Activated naive CD4-positive, alpha-beta T cell treated with anti-CD3 and anti-CD28 coated beads, Interleukin-2, amount 50 U/mL, for 72 hours (primary cell): ENCODE data around the gene USB1. TPM values are rescaled to one million over a fixed set of nuclear protein-coding genes. Genes with fewer than 3 reads are reported as not detected.
A peak's percentile ranks its signal among the peaks of the same experiment; 100 is the strongest.

Source experiments
- ATAC-seq, 2 donors: fragments of 150-1000 bp; cut with Tn5 transposase; 2 replicates each; pipeline ENCODE4 v1.10.0; 2021; ENCODE audit warnings: mild to moderate bottlenecking in 2 of 2, moderate library complexity in 2 of 2
- DNase-seq, 2 donors: peaks; one replicate each; pipeline ENCODE4 v3.0.0; 2021 to 2022; ENCODE audit warnings: low spot score in 2 of 2
- H3K27ac Mint-ChIP-seq, 2 donors: one replicate each; pipeline ENCODE4 v1.8.0; 2022; ENCODE audit warnings: mild to moderate bottlenecking in 2 of 2, mixed read lengths in 2 of 2
- H3K36me3 Mint-ChIP-seq, 2 donors: one replicate each; pipeline ENCODE4 v1.8.0; 2022; ENCODE audit warnings: mixed read lengths in 2 of 2
- H3K9me3 Mint-ChIP-seq, 2 donors: one replicate each; pipeline ENCODE4 v1.8.0; 2022; ENCODE audit warnings: mixed read lengths in 2 of 2
- total RNA-seq, 2 donors: library from RNA; stranded (reverse); gene quantifications; one replicate each; pipeline ENCODE4 v1.2.3, GENCODE V29; 2022

Gene USB1
- total RNA-seq, 2 donors from 2014 or later: 39.8 to 50.6 TPM

- DNase-seq (no peak), ATAC-seq (no peak)
- Mint-ChIP-seq H3K9me3 (no peaks in the 10 kb centered on the region), H3K36me3 (no peaks in the 10 kb centered on the region), H3K27ac (no peak overlapping the region)
Observed at GRCh38 chr16:58021661-58022551, 20.7 kb downstream of the USB1 start.

GRCh38 chr16:58022601-58023371 lies 21.6 kb downstream of the USB1 start:
- H3K9me3 Mint-ChIP-seq: no peaks in the 10 kb centered on the region
- DNase-seq (no peak), ATAC-seq (no peak)
- no peaks in the 10 kb centered on the region for H3K36me3 Mint-ChIP-seq
- no peak overlapping the region for H3K27ac Mint-ChIP-seq

DNA sequence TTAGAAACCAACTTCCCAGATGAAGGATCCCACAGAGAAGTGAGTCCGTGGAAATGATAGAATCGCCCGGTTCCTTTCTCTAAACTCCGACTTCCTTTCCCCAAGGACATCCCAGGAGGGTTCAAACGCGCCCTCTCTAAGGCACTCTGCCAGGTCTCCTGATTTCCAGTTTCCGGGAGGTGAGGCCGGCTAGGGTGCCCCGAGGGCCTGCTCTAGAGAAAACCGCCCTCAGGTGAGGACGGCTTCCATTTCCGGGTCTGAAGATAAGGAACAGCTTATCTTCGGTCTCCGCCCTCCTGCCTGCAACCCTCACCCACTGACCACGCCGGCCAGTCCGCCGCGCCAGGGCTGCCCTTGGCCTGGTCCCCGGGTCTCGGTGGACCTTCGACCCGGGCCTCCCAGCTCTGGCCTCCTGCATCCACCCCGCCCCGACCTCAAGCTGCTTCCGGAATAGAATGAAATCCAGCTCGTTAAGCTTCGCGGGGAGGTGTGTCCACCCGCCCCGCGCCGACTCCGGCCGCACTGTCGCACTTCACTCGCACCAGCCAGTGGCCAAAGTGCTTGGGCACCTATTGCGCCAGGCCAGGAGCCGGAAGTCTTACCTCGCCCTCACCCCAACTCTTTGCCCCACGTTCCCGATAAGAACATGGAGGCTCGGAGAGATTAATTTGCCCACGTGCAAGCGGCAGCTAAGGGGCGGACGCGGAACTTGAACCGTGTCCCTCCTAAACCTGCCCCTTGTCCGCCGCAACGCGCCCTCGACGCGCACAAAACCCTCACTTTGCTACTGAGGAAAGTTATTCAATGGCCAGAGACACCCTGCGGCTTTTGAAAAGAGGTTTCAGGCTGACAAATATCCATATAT lies 23.5 kb downstream of the USB1 start:
- DNase-seq (peak in 1 of 2 donors; percentile 31), ATAC-seq (peak; percentile 5 to 41)
- Mint-ChIP-seq H3K9me3 (no peaks in the 10 kb centered on the region), H3K36me3 (no peaks in the 10 kb centered on the region), H3K27ac (no peak overlapping the region)

DNA sequence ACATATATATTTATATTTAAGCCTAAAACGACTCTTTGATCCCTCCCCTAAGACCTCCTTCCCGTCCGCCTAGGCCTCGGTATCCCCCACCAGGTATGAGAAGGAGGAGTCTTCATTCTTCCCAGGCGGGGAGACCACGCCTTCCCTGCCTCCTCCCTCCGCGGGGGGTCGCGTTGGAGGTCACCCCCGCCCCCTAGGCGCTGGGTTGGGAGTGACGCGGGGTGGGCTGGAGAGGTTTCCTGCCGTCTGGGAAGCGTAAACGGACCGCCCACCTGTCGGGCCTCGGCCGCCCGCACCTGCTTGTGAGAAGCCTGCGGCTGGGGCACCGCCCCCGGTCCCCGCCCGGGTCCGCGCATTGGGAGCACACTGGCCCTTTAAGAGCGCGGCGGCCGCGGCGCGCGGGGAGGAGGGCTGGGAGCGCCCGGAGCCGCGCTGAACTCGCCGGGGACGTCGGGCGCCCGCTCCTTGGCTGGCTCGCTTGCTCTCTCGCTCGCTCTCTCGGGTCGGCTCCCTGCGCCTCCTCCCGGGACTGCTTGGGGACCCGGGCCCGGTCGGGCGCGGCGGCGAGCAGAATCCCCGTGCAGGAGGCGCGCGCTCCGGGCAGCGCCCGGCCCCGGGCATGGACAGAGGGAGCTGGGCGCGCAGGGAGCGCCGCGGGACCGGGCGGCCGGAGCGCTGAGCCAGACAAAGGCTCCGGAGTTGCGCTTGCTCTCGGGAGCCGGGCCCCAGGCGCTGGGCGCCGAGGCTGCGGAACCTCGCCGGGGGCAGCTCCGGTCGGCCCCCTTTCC lies 24.3 kb downstream of the USB1 start, which contains the start of gene MMP15:
Gene MMP15, plus strand, starts transcription at position 404 of the 788 bp plus-strand sequence. CDS start 597 bp downstream, outside the sequence.
- Mint-ChIP-seq H3K27ac (no peak within 1 kb of the TSS), H3K9me3 (no peaks in the 10 kb centered on the region), H3K36me3 (no peaks in the 10 kb centered on the region)
- DNase-seq (peak in 1 of 2 donors; percentile 72), ATAC-seq (peak; percentile 64 to 84)

GRCh38 chr16:58026139-58026704 lies 25.0 kb downstream of the USB1 start:
- Mint-ChIP-seq H3K9me3 (no peaks in the 10 kb centered on the region), H3K27ac (no peak overlapping the region), H3K36me3 (no peaks in the 10 kb centered on the region)
- DNase-seq (peak in 1 of 2 donors; percentile 25), ATAC-seq (peak in 1 of 2 donors; percentile 18)

- DNase-seq (peak in 1 of 2 donors; percentile 21), ATAC-seq (no peak)
- no peaks in the 10 kb centered on the region for H3K36me3 Mint-ChIP-seq
- H3K9me3 Mint-ChIP-seq: no peaks in the 10 kb centered on the region
- no peak overlapping the region for H3K27ac Mint-ChIP-seq
Observed at GRCh38 chr16:58026705-58027160, 25.5 kb downstream of the USB1 start.

- DNase-seq (no peak), ATAC-seq (no peak)
- Mint-ChIP-seq H3K36me3 (no peaks in the 10 kb centered on the region), H3K9me3 (no peaks in the 10 kb centered on the region), H3K27ac (no peak overlapping the region)
Observed at GRCh38 chr16:58027161-58027915, 26.1 kb downstream of the USB1 start.

- DNase-seq (no peak), ATAC-seq (no peak)
- H3K9me3 Mint-ChIP-seq: no peaks in the 10 kb centered on the region
- H3K36me3 Mint-ChIP-seq: no peaks in the 10 kb centered on the region
- H3K27ac Mint-ChIP-seq: no peak overlapping the region
Observed at GRCh38 chr16:58027916-58028455, 26.8 kb downstream of the USB1 start.

- Mint-ChIP-seq H3K36me3 (no peaks in the 10 kb centered on the region), H3K9me3 (no peaks in the 10 kb centered on the region), H3K27ac (no peak overlapping the region)
- DNase-seq (no peak), ATAC-seq (no peak)
Observed at GRCh38 chr16:58028541-58029070, 27.4 kb downstream of the USB1 start.

DNA sequence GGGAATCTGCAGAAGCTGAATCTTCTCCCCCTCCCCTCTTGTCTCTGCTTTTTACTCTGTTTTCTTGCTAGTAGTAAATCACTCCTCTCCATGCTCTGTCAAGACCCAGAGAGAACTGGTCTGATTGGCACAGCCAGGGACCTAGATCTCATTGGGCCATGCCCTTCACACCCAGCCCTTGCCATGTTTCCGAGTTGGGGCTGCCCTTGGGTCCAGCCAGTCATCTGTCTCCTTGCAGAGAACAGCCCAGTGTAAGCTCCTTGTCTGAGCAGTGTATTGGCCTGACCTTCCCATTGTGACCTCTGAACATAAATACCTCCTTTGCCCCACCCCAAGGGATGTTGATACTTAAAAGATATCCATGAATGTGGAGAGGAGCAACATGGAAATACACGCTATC lies 28.2 kb downstream of the USB1 start:
- no peaks in the 10 kb centered on the region for H3K36me3 Mint-ChIP-seq
- H3K27ac Mint-ChIP-seq: no peak overlapping the region
- H3K9me3 Mint-ChIP-seq: no peaks in the 10 kb centered on the region
- DNase-seq (no peak), ATAC-seq (no peak)

- ATAC-seq (no peak), DNase-seq (no peak)
- Mint-ChIP-seq H3K36me3 (no peaks in the 10 kb centered on the region), H3K9me3 (no peaks in the 10 kb centered on the region), H3K27ac (no peak overlapping the region)
Observed at GRCh38 chr16:58030136-58030840, 29.1 kb downstream of the USB1 start.

GRCh38 chr16:58031016-58031800 lies 30.0 kb downstream of the USB1 start:
- no peak for ATAC-seq

GRCh38 chr16:58032710-58033293 lies 31.6 kb downstream of the USB1 start:
- DNase-seq (no peak), ATAC-seq (no peak)
- Mint-ChIP-seq H3K36me3 (no peaks in the 10 kb centered on the region), H3K27ac (no peak overlapping the region), H3K9me3 (no peaks in the 10 kb centered on the region)

More at GRCh38 chr16:58031016-58031800, 30.0 kb downstream of the USB1 start:
- no peaks in the 10 kb centered on the region for H3K36me3 Mint-ChIP-seq
- no peaks in the 10 kb centered on the region for H3K9me3 Mint-ChIP-seq
- DNase-seq: no peak
- H3K27ac Mint-ChIP-seq: peak overlapping the region in 1 of 2 donors; percentile 20
